Right forelimb (tissue), 1 donor: ENCODE measurements around the gene ZFAND3.

Experiments
- DNase-seq: peaks from one replicate; pipeline ENCODE4 v3.0.0-alpha.2; 2018

ZFAND3 gene, protein sequence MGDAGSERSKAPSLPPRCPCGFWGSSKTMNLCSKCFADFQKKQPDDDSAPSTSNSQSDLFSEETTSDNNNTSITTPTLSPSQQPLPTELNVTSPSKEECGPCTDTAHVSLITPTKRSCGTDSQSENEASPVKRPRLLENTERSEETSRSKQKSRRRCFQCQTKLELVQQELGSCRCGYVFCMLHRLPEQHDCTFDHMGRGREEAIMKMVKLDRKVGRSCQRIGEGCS

DNA sequence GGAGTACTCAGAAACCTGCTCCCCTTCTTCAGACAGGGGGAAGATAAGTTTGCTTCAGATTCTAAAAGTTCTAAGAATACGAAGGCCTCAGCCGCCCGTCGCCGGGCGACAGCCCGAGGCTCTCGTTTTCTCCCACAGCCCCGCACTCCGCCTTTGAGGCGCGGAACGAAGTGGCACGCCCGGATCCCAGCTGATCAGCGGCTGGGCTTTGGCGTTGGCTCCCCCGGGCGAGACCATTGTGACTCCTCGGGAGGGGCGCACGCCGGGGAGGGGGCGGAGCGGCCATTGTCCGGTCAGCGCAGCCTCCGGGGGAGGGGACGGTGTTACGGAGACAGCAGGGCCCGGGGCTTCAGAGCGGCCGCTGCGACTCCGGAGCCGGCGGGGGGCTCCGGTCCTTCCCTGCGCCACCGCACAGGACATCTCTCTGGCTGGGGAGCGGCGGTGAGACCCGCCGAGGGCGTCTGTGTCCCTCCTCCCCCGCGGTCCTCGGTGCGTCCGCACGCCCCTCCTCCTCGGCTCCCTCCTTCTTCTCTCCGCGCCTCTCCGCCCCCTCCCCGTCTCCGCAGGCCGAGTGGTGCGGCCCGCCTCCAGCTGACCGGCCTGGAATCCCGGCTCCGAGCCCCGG lies at the start of gene ZFAND3:
Gene ZFAND3 (plus strand): TSS at position 551 of the 625 bp plus-strand sequence. CDS start 219 bp downstream, outside the sequence.
- peak; percentile 99 for DNase-seq

DNA sequence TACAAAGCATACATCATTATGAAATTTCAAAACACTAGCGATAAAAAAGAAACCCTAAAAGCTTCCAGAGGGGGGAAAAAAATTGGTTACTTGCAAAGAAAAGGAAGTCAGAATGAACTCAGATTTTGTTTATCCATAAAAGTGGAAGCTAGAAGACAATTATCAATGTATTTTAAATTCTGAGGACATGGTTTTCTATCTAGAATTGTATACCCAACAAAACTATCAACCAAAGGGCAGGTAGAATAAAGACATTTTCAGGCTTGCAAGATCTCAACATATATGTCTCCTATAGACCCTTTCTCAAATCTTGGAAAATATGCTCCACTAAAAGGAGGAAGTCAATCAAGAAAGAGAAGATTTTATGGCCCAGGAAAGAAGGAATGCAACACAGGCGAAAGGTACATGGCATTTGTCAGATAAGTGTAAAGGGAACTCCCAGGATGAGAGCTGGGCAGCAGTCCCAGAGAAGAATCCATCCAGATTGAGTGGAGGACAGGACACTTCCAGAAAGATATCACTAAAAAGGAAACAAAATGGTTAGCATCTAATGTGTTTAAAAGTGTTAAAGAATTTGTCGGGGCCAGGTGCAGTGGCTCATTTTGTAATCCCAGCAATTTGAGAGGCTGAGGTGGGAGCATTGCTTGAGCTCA lies 45.4 kb upstream of the ZFAND3 start:
- no peak for DNase-seq

DNA sequence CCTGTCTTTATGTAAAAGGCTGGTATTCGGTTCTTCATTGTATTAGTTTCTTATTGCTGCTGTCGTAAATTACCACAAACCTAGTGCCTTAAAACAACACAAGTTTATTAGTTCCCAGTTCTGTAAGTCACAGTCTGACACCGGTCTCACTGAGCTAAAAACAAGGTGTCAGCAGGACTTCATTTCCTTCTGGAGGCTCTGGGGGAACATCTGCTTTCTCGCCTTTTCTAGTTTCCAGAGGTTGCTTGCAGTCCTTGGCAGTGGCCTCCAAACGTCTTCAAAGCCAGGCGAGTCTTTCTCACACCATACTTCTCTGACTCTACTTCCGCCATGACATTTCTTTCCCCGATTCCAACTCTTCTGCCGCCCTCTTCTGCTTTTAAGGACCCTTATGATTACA lies 43.0 kb upstream of the ZFAND3 start:
- no peak for DNase-seq

DNA sequence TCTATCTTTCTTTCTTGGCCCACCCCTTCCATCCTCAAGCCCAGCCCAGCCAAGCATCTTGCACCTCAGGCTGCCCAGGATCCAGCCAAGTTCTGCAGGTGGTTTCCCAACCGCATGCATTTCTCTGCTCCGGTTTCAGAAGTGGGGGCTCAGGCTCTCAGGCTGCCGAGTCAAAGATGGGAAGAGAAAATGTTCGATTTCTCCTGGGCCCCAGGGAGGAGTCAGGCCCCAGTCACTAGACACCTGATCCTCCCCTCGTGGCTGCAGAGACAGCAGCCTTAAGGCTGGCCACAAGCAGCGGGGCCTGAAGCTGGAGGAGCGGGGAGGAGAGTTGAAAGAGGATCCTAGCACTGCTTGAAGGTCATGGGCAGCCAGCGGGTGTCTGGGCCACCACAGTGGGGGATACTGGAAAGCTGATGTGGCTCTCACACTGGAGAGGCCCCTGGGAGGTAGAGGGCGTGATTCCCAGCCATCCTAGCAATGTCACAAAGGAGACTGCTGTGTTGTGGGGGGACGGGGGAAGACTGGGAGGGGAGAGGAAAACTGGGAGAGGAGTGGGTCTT lies 42.2 kb upstream of the ZFAND3 start:
- DNase-seq = no peak

DNA sequence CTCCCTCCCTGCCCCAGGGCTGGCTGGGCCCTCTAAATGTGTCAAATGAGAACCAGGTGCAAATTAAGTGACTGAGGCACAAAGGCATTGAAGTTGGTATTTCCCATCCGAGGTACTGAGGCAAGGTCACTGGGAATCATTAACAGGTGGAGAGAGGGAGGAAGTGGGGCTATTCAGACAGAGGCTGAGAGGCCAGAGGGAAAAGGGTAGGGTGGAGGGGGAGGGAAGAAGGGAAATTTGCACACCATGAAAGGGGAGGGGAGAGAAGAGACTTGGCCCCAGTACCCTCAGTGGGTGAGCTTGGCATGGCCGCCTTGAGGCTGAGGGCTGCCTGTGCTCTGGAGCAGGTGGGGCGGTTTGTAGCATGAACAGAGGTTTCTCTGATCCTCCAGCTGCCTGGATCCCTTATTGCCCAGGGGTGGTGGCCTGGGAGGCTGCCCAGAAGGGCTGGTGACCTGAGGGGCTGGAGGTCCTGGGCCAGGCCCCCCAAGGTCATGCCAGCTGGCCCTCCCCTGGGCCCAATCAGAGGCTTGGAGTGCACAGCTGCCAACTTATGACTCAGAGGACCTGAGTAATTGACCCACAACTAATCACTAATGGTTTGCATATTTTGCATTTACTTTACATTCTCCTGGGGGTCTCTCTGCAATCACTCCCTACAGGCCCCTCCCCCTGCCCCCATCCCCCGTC lies 40.3 kb upstream of the ZFAND3 start:
- no peak for DNase-seq

DNA sequence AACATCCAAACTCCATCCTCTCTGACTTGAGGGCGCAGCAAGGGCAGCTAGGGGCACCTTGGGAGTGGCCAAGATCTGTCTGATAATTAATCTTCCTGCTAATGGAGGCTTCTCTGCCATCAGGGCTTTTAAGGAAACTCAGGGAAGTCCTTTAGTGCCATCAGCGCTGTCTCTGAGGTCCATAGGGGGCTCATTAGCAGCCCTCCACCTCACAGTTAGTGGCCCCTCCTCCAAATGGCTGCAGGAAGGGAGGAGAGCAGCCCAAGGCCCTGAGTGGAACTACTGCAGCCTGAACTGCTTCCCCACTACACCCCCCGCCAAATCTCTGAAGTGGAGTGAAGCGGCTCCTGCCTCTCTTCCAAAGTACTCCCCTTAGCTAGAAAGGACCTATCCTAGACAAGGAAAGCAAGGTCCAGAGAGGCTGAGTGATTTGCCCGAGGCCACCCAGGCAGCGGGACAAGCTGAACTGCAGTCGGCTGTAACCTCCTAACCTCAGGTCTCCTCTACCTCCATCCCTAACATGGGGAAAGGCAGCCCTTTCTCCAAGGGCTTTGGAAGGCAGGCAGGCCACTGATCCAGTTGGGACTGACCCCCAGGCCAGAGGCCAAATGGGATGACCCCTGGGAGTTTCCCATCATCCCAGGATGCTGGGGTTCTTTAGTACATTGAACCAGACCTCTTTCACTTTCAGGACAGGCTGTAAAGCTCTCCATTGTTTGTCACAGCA lies 39.5 kb upstream of the ZFAND3 start:
- no peak for DNase-seq

DNA sequence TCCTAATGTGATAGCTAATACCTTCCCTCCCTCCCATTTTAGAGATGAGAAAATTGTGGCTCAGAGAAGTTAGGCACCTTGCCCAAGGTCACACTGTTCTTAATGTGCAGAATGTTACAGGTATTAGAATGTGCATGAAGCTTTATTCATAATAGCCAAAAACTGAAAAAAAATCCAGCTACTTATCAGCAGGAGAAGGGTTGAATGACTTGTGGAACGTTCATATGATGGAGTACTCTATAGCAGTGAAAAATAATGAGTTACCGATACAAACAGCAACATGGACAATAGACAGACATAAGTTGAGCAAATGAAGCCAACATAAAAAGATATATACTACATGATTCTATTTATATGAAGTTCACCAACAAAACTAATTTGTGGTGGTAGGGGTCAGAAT lies 37.7 kb upstream of the ZFAND3 start:
- DNase-seq = no peak

DNA sequence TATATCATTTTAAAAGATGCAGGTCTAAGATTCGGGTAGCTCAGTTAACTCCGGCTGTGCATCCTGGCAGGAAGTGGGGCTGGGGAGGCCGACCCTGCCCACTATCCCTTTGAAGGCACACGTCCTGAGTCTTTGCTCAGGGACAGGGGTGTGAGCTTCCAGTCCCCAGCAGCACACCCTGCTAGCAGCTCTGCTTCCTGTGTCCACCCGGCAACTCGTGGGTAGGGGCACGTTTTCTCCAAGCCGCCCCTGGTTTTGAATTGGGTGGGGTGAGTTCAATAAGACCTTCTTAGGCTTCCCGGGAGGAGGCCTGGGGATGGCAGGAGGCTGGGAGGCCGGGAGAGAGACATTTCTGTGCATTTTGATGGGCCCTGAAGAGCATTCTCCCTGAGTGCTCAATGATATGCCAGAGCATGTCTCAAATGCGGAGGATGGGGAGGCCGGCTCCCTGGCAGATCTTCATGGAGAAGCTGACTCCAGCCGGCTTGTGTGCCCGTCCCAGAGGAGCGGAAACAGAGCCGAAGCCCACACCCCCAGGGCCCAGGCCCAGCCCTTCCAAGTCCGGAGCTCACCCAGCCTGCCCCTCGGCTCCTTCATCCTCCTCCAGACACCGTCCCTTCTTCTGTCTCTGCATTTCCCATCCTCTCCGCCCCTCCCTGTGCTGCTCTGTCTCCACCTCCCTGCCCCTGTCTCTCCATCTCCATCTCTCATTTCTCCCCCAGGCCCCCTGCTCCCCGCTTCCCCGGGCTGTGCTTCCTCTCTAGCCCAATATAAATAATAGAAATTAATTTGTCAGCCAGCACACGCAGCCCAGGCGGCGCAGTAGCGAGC lies 36.3 kb upstream of the ZFAND3 start:
- DNase-seq = peak; percentile 65

DNA sequence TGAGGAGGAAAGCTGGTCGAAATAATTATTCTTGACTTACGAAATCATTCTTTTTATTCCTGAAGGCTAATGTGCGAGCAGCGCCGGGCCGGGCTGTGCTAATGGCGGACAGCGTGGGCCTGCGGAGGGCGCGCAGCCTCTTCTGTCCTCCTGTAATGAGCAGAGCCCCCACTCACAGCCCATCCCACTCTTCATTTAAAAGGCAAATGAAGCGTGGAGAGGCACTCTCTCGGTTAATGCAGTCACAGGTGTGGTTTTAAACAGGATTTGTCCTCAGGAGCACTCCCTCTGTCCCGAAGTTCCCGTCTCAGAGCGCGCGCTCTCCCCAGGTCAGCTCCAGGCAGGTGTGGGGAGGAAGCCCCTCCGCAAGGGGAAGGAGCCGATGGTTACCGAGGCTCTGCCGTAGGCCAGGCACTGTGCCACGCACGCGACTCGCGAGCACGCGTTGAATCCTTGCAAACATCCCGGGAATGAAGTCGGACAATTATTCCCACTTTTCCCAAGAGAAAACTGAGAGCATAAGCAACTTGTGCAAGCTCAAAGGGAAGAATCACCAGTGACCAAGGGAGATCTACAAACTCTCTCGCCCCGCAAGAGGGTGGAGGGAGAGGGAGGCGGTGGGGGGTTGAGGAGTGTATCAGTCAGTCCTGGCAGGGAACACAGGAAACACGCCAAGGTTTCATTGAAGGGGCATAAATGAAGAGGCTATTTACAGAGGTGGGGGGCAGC lies 35.5 kb upstream of the ZFAND3 start:
- DNase-seq = peak; percentile 70

DNA sequence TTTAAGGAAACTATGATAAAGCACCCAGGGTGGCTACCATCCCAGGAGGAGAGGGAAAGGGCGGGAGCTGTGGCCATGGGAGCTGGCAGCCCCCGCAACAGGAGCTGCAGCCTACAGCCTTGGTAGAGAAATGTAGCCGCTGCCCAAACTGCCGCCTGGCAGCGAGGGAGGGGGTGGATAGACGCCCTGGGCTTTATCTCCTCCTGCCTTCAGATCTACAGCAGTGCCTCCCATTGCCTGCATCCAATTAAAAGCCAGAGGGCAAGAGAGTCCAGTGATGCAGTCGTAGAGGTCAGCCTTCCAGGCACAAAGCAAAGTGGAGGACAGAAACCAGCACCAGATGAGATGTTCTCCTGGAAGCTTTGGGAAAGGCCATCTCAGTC lies 35.0 kb upstream of the ZFAND3 start:
- no peak for DNase-seq

DNA sequence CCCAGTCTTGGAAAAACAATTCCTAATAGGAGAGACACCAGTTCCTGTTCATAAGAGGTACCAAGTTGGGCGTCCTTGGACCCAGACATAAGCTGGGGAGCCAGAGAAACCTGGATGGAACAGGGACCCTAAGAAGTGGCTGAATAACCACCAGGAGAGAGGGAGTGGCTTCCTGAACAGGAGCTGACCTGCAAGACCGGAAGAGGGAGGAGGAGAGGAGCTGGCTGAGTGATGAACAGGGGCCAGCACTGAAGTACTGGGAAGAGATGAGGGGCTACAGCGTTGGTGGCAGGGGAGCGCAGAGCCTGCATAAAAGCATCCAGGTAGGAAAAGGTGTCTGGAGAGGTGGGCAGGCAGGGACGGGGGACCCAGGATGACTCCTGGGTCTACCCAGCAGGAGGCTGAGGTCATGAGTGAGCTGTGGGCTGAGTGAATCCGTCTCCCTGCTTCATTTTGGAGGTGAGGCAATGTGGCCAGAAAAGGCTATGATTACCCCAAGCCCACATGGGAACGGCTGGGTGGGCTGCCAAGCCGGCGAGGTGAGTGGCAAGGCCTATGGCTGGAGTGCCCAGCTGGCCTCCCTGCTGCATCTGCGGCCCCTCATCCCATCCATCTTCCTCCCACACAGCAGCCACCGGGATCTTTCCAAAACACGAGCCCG lies 34.4 kb upstream of the ZFAND3 start:
- DNase-seq = no peak

DNA sequence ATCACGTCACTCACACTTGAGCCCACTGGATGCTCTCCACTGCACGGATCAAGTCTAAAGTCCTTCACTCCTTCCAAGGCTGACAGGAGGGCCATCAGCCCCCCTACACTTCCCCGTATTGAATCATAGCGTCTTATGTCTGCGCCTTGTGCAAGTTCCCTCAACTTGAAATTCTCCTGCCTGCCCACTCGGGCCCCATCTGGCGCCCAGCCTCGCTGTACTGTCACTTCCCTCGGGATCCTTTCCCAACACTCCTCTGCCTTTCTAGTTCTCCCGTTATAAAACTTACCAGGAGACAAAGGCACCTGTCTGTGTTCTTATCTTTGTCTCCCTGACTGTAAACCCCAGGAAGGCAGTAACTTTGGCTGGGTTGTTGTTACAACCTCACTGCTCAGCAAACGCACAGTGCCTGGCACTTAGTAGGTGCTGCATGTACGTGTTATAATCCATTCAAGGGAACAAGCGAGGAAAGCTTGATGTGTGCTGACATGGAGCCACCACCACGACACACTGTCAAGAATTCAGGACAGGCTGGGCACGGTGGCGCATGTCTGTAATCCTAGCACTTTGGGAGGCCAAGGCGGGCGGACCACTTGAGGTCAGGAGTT lies 33.8 kb upstream of the ZFAND3 start:
- no peak for DNase-seq

DNA sequence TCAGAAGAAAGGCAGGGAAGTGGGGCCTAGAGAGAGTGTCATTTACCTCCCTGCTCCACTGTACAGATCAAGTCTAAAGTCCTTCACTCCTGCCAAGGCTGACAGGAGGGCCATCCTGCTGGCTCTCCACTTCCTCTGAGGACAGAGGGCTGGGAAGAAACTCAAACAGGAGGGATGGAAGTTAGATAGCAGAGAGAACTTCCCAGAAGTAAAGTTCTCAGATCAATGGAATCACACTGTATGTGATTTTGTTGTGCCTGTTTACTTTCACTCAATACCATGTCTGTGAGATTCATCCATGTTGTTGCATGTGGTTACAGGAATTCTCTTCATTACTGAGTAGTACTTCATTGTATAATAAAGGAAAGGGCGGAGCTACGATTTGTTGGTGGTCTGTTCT lies 32.3 kb upstream of the ZFAND3 start:
- no peak for DNase-seq

DNA sequence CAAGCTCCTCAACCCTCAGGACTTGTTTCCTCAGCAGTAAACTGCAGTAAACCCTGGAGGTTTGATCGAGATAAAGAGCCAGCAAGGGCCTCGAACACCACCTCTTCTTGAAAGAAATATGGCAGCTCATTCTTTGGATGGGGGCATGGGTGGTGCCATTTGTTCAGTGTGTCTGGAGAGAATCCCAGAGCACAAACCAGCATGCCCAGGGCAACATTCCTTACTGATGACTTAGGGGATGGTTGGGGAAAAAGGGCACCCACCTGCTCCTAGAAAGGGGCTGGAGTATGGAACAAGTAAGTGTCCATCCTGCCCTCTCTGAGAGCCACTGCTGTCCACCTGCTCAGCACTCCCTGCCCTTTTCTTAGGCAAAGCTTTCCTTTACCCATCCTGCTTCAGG lies 31.3 kb upstream of the ZFAND3 start:
- no peak for DNase-seq

DNA sequence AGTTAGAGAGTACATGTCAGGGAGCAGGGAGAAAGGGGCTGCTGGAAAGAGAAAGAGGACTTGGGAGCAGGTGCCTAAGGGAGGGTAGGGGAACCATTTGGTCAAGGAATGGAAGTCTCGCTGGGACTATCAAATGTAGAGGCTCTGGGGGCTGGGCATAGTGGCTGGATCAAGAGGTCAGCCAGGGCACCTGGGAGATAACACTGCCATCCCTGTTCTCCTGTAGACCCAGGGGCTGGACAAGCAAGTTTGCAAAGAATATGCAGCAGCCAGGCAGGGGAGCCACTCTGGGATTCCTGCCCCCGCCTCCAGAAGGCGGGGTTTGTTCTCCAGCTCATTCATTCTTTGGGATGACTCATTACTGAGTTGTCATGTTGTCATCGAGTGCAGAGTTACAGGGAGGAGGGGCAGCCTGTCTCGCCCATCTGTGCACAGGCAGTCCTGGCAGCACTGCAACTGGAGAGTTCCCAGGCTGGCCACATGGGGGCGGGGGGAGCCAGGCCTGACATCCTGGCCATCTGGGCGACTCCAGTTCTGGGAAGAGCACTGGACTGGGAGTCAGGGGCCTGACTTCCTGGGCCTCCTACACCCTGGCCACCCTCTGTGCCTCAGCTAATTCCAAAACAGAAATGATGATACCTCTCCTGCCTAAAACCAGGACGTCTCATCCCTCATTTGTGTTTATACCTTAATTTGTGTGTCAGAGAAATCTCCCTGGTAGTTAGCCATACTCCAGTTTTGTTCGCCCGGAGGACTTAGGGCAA lies 28.2 kb upstream of the ZFAND3 start:
- peak; percentile 87 for DNase-seq

DNA sequence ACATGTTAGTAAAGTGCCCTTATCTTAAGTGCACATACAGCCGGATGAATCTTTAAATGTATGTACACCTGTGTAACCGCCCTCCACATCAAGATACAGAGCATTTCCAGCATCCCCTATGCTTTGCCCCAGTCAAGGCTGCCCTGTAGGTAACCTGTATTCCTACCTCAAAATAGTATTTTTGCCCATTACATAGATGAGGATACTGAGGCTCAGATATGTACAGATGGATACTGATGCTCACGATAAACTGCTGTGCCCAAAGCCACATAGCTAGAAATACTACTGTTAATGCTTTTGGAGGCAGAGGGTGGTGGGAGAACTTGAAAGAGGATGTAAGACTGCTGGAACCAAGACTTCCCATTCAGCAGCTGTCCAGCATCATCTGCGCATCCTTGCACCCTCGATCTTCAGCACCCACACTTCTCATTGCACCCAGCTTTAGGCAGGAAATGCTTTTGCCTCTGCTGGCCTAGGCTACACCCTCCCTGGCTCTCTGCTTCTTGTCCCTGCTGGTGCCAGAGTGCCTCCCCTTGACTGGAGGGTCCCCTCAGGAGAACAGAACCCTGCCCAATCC lies 27.0 kb upstream of the ZFAND3 start:
- DNase-seq = no peak

DNA sequence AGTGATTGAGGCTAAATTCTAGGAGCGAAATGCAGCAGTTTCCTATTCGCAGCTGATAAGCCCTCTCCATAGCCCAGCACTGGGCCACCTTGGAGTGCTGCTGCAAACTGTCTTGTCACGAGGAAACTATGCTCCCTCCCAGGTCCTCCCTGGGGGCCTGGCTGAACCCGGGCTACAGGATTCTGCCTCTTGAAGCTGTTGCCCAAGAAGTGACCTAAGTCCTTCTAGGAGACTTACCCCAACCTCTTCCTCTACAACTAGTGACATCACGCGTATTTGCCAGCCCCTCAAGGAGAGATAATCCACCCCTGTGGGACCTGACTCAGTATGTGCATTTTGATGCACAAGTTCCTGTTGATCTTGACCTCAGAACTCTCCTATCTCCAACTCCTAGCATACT lies 26.5 kb upstream of the ZFAND3 start:
- no peak for DNase-seq

DNA sequence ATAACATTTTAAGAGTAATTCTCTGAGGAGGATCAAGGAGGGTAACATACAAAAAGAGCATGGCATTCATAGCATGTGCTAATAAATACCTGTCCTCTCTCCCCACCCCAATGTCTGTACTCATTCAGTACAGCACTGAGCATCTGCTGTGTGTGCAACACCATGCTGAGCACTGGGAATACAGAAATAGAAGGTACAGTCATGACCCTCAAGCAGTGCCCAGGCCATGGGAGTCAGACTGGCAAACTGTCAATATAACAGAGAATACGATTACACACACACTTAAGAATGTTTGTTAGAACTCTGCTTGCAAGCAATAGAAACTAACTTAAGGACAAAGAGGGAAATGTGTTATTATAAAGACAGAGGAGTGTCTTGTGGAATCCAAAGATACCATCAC lies 24.7 kb upstream of the ZFAND3 start:
- DNase-seq = no peak
